T-helper 2 cell (primary cell): ENCODE results near the gene GPR61.

Experiments
- DNase-seq, 5 experiments: peaks; one replicate each; pipeline versions ENCODE4 v3.0.0 to v3.0.0-alpha.2; 2012 to 2022

GPR61 gene

GRCh38 chr1:109535971-109536491, 3.6 kb upstream of the GPR61 start:
- DNase-seq: no peak

GRCh38 chr1:109537450-109538178, 2.1 kb upstream of the GPR61 start:
- DNase-seq: no peak

- no peak for DNase-seq
Measured at GRCh38 chr1:109538827-109539555, 681 bp upstream of the GPR61 start.

- DNase-seq: no peak
Measured at GRCh38 chr1:109541102-109541501, 1.4 kb downstream of the GPR61 start.

- no peak for DNase-seq
Measured at GRCh38 chr1:109542657-109543056, 3.0 kb downstream of the GPR61 start.

- no peak for DNase-seq
Measured at GRCh38 chr1:109543283-109543987, 3.8 kb downstream of the GPR61 start.

GRCh38 chr1:109543988-109544735, 4.5 kb downstream of the GPR61 start:
- no peak for DNase-seq

- DNase-seq: peak; percentile 57 to 89 (median 82)
Measured at GRCh38 chr1:109546311-109547109, 6.8 kb downstream of the GPR61 start.

- DNase-seq: peak in 1 of 5 experiments; percentile 55
Measured at GRCh38 chr1:109547463-109548320, 8.0 kb downstream of the GPR61 start.

- peak; percentile 88 to 99 (median 94) for DNase-seq
Measured at GRCh38 chr1:109548321-109549267, 8.9 kb downstream of the GPR61 start, which contains the start of gene GNAI3. GNAI3 (plus strand) TSS chr1:109548615; CDS start chr1:109548721, 106 bp downstream.

- DNase-seq: no peak
Measured at GRCh38 chr1:109556563-109556962, 16.9 kb downstream of the GPR61 start.

GRCh38 chr1:109557520-109557919, 17.8 kb downstream of the GPR61 start:
- DNase-seq: no peak

- DNase-seq: no peak
Measured at GRCh38 chr1:109559995-109560394, 20.3 kb downstream of the GPR61 start.

- DNase-seq: no peak
Measured at GRCh38 chr1:109564194-109564878, 24.7 kb downstream of the GPR61 start.

- no peak for DNase-seq
Measured at GRCh38 chr1:109565241-109565640, 25.6 kb downstream of the GPR61 start.

GRCh38 chr1:109566982-109567381, 27.3 kb downstream of the GPR61 start:
- no peak for DNase-seq

GRCh38 chr1:109567877-109568672, 28.4 kb downstream of the GPR61 start:
- no peak for DNase-seq

GRCh38 chr1:109569323-109569722, 29.7 kb downstream of the GPR61 start:
- no peak for DNase-seq
